ENCODE measurements around the gene GRAMD1A. TPM values are rescaled to one million over a fixed set of nuclear protein-coding genes. Genes with fewer than 3 reads are reported as not detected.
"Not testable (repeated sequence)": the region's sequence is repeated elsewhere in the genome, so short reads cannot be mapped to it uniquely, and the experiment has no call there.

GRAMD1A gene
- polyA plus RNA-seq, 1 experiment = 74.9 TPM

- Histone ChIP-seq H3K36me3 (ENCODE audit: control insufficient read depth, insufficient read depth, low read length) (no peaks in the 10 kb centered on the region), H3K27me3 (ENCODE audit: control insufficient read depth, insufficient read depth, low read length) (no peaks in the 10 kb centered on the region), H3K4me3 (ENCODE audit: low read depth, low read length) (no peak overlapping the region)
- DNase-seq (ENCODE audit: low read depth) = no peak
- ChIA-PET CTCF (interaction anchor here (0.6 to 1.6 kb wide), 3 partner anchors 10 to 54 kb away, joined by 3 to 4 read pairs (median 4); no protein-coding TSS in a partner anchor), POLR2A (no interaction called here)
- TF ChIP-seq CTCF (IDR thresholded peaks at IDR 0.05; ENCODE audit: insufficient read depth, low read depth, low read length) = no peak
These were observed 10.8 kb upstream of the GRAMD1A start for GRCh38 chr19:34989298-34989697.

- POLR2A ChIA-PET = no interaction called here
- no peak for TF ChIP-seq CTCF (IDR thresholded peaks at IDR 0.05; ENCODE audit: insufficient read depth, low read depth, low read length)
- CTCF ChIA-PET = interaction anchor here (1.0 to 1.6 kb wide), 2 partner anchors 10 to 21 kb away, joined by 3 to 6 read pairs; no protein-coding TSS in a partner anchor
These were observed 9.4 kb upstream of the GRAMD1A start for GRCh38 chr19:34990578-34991192.

GRCh38 chr19:34991542-34992333 lies 8.4 kb upstream of the GRAMD1A start:
- DNase-seq (ENCODE audit: low read depth) = no peak
- ChIA-PET POLR2A (no interaction called here), CTCF (interaction anchor here (1.6 kb wide), 1 partner anchor 9 kb away, joined by 6 read pairs; no protein-coding TSS in a partner anchor)
- H3K36me3 ChIP-seq (ENCODE audit: control insufficient read depth, insufficient read depth, low read length) = no peaks in the 10 kb centered on the region
- no peaks in the 10 kb centered on the region for H3K27me3 ChIP-seq (ENCODE audit: control insufficient read depth, insufficient read depth, low read length)
- no peak for TF ChIP-seq CTCF (IDR thresholded peaks at IDR 0.05; ENCODE audit: insufficient read depth, low read depth, low read length)
- no peak overlapping the region for H3K4me3 ChIP-seq (ENCODE audit: low read depth, low read length)

More at GRCh38 chr19:34990578-34991192, 9.4 kb upstream of the GRAMD1A start:
- Histone ChIP-seq H3K4me3 (ENCODE audit: low read depth, low read length) (no peak overlapping the region), H3K36me3 (ENCODE audit: control insufficient read depth, insufficient read depth, low read length) (no peaks in the 10 kb centered on the region), H3K27me3 (ENCODE audit: control insufficient read depth, insufficient read depth, low read length) (no peaks in the 10 kb centered on the region)
- DNase-seq (ENCODE audit: low read depth) = no peak

- CTCF ChIA-PET = interaction anchor here (0.9 kb wide), 1 partner anchor 21 kb away, joined by 3 read pairs; no protein-coding TSS in a partner anchor
These were observed 7.5 kb upstream of the GRAMD1A start for GRCh38 chr19:34992582-34992981.

GRCh38 chr19:34994286-34994642 lies 5.9 kb upstream of the GRAMD1A start:
- CTCF ChIA-PET = no interaction called here
- POLR2A ChIA-PET = no interaction called here
- Histone ChIP-seq H3K4me3 (ENCODE audit: low read depth, low read length) (no peak overlapping the region), H3K36me3 (ENCODE audit: control insufficient read depth, insufficient read depth, low read length) (no peaks in the 10 kb centered on the region), H3K27me3 (ENCODE audit: control insufficient read depth, insufficient read depth, low read length) (no peaks in the 10 kb centered on the region)
- TF ChIP-seq CTCF (IDR thresholded peaks at IDR 0.05; ENCODE audit: insufficient read depth, low read depth, low read length) = no peak
- no peak for DNase-seq (ENCODE audit: low read depth)

More at GRCh38 chr19:34992582-34992981, 7.5 kb upstream of the GRAMD1A start:
- H3K4me3 ChIP-seq (ENCODE audit: low read depth, low read length); DNase-seq (ENCODE audit: low read depth); H3K36me3 ChIP-seq (ENCODE audit: control insufficient read depth, insufficient read depth, low read length); POLR2A ChIA-PET; H3K27me3 ChIP-seq (ENCODE audit: control insufficient read depth, insufficient read depth, low read length): not testable (repeated sequence)

All from BJ (cell line).